HG03159 (cell line): ENCODE results near the gene FRRS1.

Experiments used
- ATAC-seq: cut with Tn5 transposase; IDR thresholded peaks from one replicate; pipeline ENCODE4 v1.9.1; 2021; ENCODE audit warnings: mild to moderate bottlenecking, moderate library complexity; ENCODE audit not compliant: unreplicated experiment

FRRS1 gene

DNA sequence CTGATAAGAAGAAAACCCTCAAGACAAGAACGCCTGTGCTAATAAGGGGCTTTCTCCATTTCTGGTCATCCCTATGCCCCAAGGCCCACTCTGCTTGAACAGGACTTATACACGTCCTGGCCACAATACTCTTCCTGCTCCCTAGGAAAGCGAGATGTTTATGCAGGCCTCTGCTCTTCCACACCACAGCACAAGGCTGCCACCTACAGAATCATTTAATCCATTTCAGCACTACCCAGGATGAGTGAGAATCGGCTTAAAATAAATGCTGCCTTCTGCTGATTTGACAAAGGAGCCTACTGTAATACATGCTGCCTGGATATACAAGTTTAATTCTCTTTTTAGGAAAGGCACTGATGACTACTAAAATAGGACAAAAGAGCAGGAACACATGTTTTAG, 29.4 kb downstream of the FRRS1 start:
- ATAC-seq: no peak

DNA sequence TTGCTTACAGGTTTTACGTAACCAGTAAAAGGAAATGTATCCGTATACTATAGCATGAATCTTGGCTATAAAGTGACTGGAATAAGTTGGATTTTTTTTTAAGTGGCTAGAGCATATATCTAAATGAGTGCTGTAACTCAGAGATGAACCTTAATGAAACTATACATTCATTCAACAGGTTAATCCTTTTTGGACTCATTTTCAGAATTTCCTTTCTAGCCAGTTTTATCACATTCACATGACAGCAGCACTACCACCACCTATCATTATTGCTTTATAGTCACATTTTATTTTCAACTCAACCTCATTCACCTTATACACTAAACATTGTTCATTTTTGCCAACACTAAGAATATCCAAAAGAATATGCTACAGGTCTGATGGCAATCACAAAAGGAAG, 30.6 kb downstream of the FRRS1 start:
- no peak for ATAC-seq

- no peak for ATAC-seq
Observed at GRCh38 chr1:99731384-99731783, 35.1 kb downstream of the FRRS1 start.

- peak; percentile 87 for ATAC-seq
Observed at GRCh38 chr1:99728494-99729235, 37.8 kb downstream of the FRRS1 start.

DNA sequence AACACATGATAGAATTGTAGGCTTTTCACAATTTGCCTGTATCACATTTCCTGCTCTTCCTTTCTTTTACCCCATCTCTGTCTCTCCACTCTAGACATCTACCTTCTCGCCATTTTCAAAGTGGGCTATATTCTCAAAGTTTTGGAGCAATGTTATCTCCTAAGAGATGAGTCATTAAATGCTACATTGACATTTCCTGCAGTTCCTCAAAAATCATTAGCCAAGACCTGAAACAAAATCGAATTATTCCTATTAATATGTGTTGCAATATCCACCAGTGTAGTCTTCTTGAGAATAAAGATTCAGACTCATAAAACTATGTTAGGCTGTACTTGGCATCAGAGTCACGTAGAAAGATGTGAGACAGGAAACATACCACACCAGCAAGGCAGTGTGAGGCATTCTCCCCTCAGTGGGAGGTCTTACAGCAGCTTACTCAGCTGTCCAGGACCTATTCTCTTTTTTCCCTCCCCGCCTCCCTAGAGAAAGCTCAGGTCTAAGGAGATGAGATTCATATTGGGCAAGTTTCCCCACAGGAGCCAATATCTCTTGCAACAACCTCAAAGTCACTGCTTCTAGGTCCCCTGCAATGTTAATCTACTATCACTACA, 38.8 kb downstream of the FRRS1 start:
- ATAC-seq: no peak

- no peak for ATAC-seq
Observed at GRCh38 chr1:99726818-99727217, 39.6 kb downstream of the FRRS1 start.

GRCh38 chr1:99726407-99726806, 40.0 kb downstream of the FRRS1 start:
- no peak for ATAC-seq

DNA sequence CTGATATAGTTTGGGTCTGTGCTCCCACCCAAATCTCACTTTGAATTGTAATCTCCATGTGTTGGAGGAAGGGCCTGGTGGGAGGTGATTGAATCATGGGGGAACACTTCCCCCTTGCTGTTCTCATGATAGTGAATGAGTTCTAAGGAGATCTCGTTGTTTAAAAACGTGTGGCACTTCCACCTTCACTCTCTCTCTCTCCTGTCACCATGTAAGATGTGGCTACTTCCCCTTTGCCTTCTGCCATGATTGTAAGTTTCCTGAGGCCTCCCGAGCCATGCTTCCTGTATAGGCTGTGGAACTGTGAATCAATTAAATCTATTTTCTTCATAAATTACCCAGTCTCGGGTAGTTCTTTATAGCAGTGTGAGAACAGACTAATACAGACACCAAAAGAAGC, 40.4 kb downstream of the FRRS1 start:
- ATAC-seq: no peak

- no peak for ATAC-seq
Observed at GRCh38 chr1:99723251-99723650, 43.2 kb downstream of the FRRS1 start.

GRCh38 chr1:99717005-99717404, 49.4 kb downstream of the FRRS1 start:
- no peak for ATAC-seq

DNA sequence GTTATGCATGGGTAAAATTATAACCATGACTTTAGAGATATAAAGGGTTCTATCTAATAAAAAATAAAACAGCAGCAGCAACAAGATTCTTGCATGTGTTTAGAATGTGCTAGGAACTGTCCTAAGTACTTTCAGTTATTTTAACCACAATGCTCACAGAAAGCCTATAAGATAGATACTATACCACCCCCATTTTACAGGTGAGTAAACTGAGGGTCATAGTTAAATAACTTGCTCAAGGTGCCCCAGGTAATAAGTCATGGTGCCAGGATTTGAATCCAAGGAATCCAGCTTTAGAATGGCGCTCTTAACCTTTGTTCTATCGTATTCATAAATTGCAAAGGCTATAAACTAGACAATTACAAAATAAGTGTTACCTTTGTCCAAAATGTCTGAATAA, 53.4 kb downstream of the FRRS1 start:
- no peak for ATAC-seq

GRCh38 chr1:99710994-99711393, 55.4 kb downstream of the FRRS1 start:
- no peak for ATAC-seq

- ATAC-seq: peak; percentile 86
Observed at GRCh38 chr1:99707535-99708142, 58.8 kb downstream of the FRRS1 start.

DNA sequence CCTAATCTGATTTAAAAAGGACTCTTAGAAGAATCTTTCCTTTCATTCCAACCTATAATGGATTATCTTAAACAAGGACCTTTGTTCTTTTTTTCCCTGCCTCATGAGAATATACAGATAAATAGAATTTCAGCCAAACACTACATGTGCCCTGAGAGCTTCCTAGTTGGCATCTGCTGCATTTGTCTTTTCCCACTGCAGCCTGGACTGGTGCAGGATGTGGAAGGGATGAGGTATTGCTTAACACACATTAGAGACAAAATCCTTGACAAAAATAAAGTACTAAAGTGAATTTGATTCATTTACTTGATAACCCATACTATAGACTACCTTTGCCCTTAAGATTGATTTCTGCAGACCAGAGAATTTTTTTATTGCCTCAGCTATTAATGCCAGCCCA, 61.0 kb downstream of the FRRS1 start:
- no peak for ATAC-seq

DNA sequence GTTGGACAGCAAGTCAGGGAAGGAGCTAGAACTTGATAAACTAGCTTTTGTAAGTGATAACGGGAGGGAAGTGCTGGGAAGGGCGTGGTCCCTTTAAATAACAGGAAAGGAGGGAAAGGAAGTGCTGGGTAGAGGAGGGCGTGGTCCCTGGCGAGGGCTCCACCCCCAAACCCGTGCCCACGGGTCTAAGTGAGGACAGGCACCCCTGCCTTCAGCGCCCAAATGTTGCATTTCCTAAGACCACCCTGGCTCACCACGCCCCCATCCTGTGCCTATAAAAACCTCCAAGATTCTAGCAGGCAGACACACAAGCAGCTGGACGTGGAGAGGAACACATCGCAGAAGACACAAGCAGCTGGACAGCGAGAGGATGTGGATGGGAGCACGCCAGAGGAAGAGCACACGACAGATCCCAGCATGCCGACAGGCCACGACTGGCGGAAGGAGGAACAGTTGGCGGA, 62.0 kb downstream of the FRRS1 start:
- no peak for ATAC-seq

DNA sequence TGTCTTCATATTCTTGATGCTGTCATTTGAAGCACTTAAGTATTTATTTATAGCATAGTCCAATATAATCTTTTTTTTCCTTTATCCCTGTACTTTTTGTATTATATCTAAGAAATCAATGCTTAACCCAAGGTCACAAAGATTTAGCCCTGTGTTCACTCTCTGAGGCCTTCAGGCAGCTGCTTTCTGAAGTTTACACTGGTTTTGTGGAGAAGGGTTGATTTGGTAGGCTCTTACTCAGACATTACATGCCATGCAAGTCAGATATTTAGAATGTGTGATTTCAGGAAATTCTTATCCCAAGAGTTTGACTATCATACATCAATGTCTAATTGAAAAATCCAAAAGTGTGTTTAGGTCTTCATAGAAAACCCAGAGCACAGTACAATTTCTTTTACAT, 64.2 kb downstream of the FRRS1 start:
- no peak for ATAC-seq

- ATAC-seq: no peak
Observed at GRCh38 chr1:99700020-99700419, 66.4 kb downstream of the FRRS1 start.

- no peak for ATAC-seq
Observed at GRCh38 chr1:99697580-99697979, 68.9 kb downstream of the FRRS1 start.

- ATAC-seq: no peak
Observed at GRCh38 chr1:99696616-99697015, 69.8 kb downstream of the FRRS1 start.

DNA sequence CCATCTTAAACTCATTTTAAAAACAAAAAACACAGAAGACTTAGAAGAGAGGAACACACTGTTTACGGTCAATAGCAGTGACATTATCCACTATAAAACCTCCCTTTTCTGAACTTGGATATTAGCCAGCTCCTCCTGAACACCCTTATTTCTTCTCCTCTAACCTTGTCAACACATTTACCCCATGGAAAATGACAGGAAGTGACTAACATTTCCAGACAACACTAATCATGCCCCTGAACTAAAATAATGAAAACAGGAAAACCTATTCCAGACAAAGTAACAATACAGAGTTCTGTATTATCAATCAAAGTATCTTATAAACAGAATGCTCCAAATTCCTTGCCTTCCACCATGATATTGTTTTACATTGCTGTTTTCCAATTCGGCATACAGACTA, 75.3 kb downstream of the FRRS1 start:
- ATAC-seq: no peak

- peak; percentile 94 for ATAC-seq
Observed at GRCh38 chr1:99685516-99686180, 80.8 kb downstream of the FRRS1 start.

DNA sequence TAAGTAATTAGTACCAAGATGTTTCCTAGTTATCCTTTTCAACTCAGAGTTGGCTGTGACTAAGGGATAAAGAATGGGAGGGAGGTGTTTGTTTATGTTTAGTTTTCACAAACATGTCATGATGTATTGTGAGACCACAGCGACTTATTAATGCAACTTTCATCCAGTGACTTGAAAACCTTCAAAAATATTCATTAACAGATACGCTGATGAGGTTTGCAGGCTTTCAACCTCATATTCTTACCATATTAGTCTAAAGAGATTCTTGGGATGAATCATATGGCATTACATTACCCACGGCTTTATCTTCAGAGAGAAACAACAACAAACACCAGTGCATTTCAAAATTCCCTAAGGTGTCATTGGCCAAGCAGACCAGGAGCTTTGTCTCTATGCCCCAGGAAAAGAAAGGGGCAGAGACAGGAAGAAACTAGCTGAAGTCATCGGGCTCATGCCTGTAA, 84.1 kb downstream of the FRRS1 start:
- no peak for ATAC-seq
